Measurements from ENCODE around the gene C9orf78. TPM values are rescaled to one million over a fixed set of nuclear protein-coding genes. Genes with fewer than 3 reads are reported as not detected.

The C9orf78 gene
- total and polyA plus RNA-seq, 2 experiments from 2014 or later: 34.4 to 84.6 TPM

- ATAC-seq (no peak), DNase-seq (ENCODE audit: low spot score) (no peak)
- no peaks in the 10 kb centered on the region for H3F3A ChIP-seq (replicated peaks; ENCODE audit: low read depth)
- H3K27me3 ChIP-seq (ENCODE audit: insufficient read depth): no peaks in the 10 kb centered on the region
- H3K36me3 Mint-ChIP-seq (ENCODE audit: low read depth): peaks cover 2% of the 10 kb centered on the region; the same call in 1 of the 3 replicates
- H3K9me3 Mint-ChIP-seq: no peaks in the 10 kb centered on the region; the same call in 2 of the 3 replicates
- no peak overlapping the region for H3K27ac ChIP-seq (ENCODE audit: low read depth)
- no peak overlapping the region for H3K4me3 Mint-ChIP-seq
- no peak overlapping the region for H3K4me2 ChIP-seq
- H3K4me1 Mint-ChIP-seq: peaks cover 2% of the 10 kb centered on the region; the same call in 2 of the 3 replicates
- H3K36me3 ChIP-seq (ENCODE audit: insufficient read depth): no peaks in the 10 kb centered on the region
- H4K20me1 ChIP-seq (replicated peaks; ENCODE audit: insufficient read depth): no peaks in the 10 kb centered on the region
- no peak for TF ChIP-seq ZNF331 (CRISPR knock-in tag; IDR thresholded peaks at IDR 0.05; ENCODE audit: low read depth)
- TF ChIP-seq CTCF (conservative IDR thresholded peaks at IDR 0.05; ENCODE audit: low read depth in 2 of 2): no peak
- no peak for TF ChIP-seq EZH2 (IDR thresholded peaks at IDR 0.05; ENCODE audit: low read depth, unreplicated experiment)
- no peak for TF ChIP-seq ZNF462 (CRISPR knock-in tag; IDR thresholded peaks at IDR 0.05)
- no peak for TF ChIP-seq NANOG (IDR thresholded peaks at IDR 0.05; ENCODE audit: borderline replicate concordance)
- no peak for TF ChIP-seq EZH2phosphoT487 (IDR thresholded peaks at IDR 0.05; ENCODE audit: unreplicated experiment)
- no peak for TF ChIP-seq ETS1 (IDR thresholded peaks at IDR 0.05)
- no peak for TF ChIP-seq STAT1 (IDR thresholded peaks at IDR 0.05; ENCODE audit: unreplicated experiment)
- TF ChIP-seq CREB1 (CRISPR knock-in tag; IDR thresholded peaks at IDR 0.05; ENCODE audit: low read depth): no peak
- TF ChIP-seq, protein P1, sequence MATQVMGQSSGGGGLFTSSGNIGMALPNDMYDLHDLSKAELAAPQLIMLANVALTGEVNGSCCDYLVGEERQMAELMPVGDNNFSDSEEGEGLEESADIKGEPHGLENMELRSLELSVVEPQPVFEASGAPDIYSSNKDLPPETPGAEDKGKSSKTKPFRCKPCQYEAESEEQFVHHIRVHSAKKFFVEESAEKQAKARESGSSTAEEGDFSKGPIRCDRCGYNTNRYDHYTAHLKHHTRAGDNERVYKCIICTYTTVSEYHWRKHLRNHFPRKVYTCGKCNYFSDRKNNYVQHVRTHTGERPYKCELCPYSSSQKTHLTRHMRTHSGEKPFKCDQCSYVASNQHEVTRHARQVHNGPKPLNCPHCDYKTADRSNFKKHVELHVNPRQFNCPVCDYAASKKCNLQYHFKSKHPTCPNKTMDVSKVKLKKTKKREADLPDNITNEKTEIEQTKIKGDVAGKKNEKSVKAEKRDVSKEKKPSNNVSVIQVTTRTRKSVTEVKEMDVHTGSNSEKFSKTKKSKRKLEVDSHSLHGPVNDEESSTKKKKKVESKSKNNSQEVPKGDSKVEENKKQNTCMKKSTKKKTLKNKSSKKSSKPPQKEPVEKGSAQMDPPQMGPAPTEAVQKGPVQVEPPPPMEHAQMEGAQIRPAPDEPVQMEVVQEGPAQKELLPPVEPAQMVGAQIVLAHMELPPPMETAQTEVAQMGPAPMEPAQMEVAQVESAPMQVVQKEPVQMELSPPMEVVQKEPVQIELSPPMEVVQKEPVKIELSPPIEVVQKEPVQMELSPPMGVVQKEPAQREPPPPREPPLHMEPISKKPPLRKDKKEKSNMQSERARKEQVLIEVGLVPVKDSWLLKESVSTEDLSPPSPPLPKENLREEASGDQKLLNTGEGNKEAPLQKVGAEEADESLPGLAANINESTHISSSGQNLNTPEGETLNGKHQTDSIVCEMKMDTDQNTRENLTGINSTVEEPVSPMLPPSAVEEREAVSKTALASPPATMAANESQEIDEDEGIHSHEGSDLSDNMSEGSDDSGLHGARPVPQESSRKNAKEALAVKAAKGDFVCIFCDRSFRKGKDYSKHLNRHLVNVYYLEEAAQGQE (IDR thresholded peaks at IDR 0.05; ENCODE audit: unreplicated experiment): no peak
- TF ChIP-seq POLR2AphosphoS5 (IDR thresholded peaks at IDR 0.05; ENCODE audit: low read depth): no peak
- TF ChIP-seq JUNB (IDR thresholded peaks at IDR 0.05; ENCODE audit: unreplicated experiment): no peak
- TF ChIP-seq ZNF114 (CRISPR knock-in tag; IDR thresholded peaks at IDR 0.05): no peak
- H3K4me3 ChIP-seq: no peak overlapping the region
- peaks cover 10% of the 10 kb centered on the region for H3K27me3 Mint-ChIP-seq (ENCODE audit: insufficient read depth, low read depth, poor library complexity)
- peaks cover 3% of the 10 kb centered on the region; the same call in 1 of the 2 replicates for H3K79me2 ChIP-seq (replicated peaks; ENCODE audit: insufficient read depth)
- H3K4me1 ChIP-seq (ENCODE audit: insufficient read depth): no peaks in the 10 kb centered on the region; the same call in 1 of the 2 replicates
- no peaks in the 10 kb centered on the region for H3K9me2 ChIP-seq (ENCODE audit: insufficient read depth)
- H3K27ac Mint-ChIP-seq: no peak overlapping the region
- H2AFZ ChIP-seq: 0 out of 2 replicates have a peak overlapping the region, but pooled peaks have one; percentile 23
These were observed 36.1 kb downstream of the C9orf78 start for GRCh38 chr9:129798973-129799372.
